Left forelimb (tissue), 1 donor: Measurements from ENCODE around the gene ABHD10.

Source experiments
- DNase-seq: peaks from one replicate; pipeline ENCODE4 v3.0.0-alpha.2; 2018; ENCODE audit warnings: low spot score

Gene ABHD10

GRCh38 chr3:111965484-111965883, 13.3 kb upstream of the ABHD10 start:
- no peak for DNase-seq

GRCh38 chr3:111967068-111967467, 11.8 kb upstream of the ABHD10 start:
- no peak for DNase-seq

GRCh38 chr3:111967651-111968274, 11.1 kb upstream of the ABHD10 start:
- peak; percentile 83 for DNase-seq

GRCh38 chr3:111968319-111969054, 10.3 kb upstream of the ABHD10 start:
- DNase-seq = no peak

GRCh38 chr3:111970376-111970775, 8.4 kb upstream of the ABHD10 start:
- DNase-seq = no peak

- no peak for DNase-seq
These were observed 7.2 kb upstream of the ABHD10 start for GRCh38 chr3:111971533-111972130.

- no peak for DNase-seq
These were observed 5.9 kb upstream of the ABHD10 start for GRCh38 chr3:111972891-111973290.

- DNase-seq = no peak
These were observed 3.7 kb upstream of the ABHD10 start for GRCh38 chr3:111975131-111975530.

GRCh38 chr3:111976254-111976653, 2.6 kb upstream of the ABHD10 start:
- no peak for DNase-seq

GRCh38 chr3:111979434-111980038, 710 bp downstream of the ABHD10 start:
- no peak for DNase-seq

- DNase-seq = no peak
These were observed 2.1 kb downstream of the ABHD10 start for GRCh38 chr3:111980716-111981456.

GRCh38 chr3:111981457-111981763, 2.6 kb downstream of the ABHD10 start:
- no peak for DNase-seq

- no peak for DNase-seq
These were observed 5.9 kb downstream of the ABHD10 start for GRCh38 chr3:111984636-111985298.

GRCh38 chr3:111986800-111987199, 8.0 kb downstream of the ABHD10 start:
- DNase-seq = no peak

GRCh38 chr3:111989061-111989678, 10.3 kb downstream of the ABHD10 start:
- no peak for DNase-seq

GRCh38 chr3:111993038-111993437, 14.2 kb downstream of the ABHD10 start:
- no peak for DNase-seq

GRCh38 chr3:111998636-111999483, 20.0 kb downstream of the ABHD10 start, which contains the start of gene TAGLN3:
Gene TAGLN3 (plus strand): TSS chr3:111998922. CDS start chr3:111999423, 501 bp downstream.
- no peak for DNase-seq

GRCh38 chr3:111999484-112000324, 20.9 kb downstream of the ABHD10 start:
- no peak for DNase-seq

GRCh38 chr3:112000367-112000771, 21.5 kb downstream of the ABHD10 start:
- DNase-seq = no peak
